Bone marrow (tissue), 2 donors: Measurements from ENCODE around the gene PCDHGC5.
A peak's percentile ranks its signal among the peaks of the same experiment; 100 is the strongest.

Experiments used
- DNase-seq, 2 donors: peaks; one replicate each; lab custom pipeline; 2025; lab: John Stamatoyannopoulos, UW

Gene PCDHGC5

DNA sequence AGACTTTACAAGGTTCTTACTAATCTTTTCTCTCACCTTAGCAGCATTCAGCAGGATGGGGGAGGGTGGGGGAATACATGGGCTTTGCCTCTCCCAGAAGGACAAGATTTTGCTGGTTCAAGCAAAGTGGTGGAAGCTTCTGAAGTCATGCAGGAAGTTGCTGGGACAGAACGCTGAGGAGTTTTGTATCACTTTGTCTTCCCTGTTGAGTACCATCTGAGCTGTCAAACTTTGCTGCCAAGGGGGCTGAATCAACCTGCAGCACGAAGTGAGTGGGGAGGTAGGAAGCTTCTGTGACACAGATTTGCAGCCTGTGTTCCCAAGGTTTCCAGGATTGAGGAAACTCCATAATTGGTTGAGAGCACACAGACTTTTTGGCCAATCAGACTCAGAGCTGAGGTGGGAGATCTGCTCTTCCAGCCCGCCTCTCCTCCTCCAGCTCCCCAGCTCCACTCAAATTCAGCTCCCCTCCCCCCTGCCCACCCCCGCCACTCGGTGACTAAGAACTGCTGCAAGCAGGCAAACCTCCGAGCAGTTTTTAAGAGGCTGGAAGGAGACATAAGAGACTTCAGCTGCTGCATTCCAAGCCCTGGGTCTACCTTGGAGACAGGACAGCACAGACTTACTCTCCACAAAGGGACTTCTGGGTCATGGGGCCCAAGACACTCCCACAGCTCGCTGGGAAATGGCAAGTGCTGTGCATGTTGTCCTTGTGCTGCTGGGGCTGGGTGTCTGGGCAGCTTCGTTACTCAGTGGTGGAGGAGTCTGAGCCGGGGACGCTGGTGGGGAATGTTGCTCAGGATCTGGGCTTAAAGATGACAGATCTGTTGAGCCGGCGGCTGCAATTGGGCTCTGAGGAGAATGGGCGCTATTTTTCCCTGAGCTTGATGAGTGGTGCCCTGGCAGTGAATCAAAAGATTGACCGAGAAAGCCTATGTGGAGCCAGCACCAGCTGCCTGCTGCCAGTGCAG lies at the start of gene PCDHGC5:
Gene PCDHGC5 (plus strand): TSS at position 491 of the 971 bp plus-strand sequence. CDS start 160 bp downstream, at position 651.
- no peak for DNase-seq

GRCh38 chr5:141439411-141440141 lies 49.3 kb upstream of the PCDHGC5 start:
- no peak for DNase-seq

DNA sequence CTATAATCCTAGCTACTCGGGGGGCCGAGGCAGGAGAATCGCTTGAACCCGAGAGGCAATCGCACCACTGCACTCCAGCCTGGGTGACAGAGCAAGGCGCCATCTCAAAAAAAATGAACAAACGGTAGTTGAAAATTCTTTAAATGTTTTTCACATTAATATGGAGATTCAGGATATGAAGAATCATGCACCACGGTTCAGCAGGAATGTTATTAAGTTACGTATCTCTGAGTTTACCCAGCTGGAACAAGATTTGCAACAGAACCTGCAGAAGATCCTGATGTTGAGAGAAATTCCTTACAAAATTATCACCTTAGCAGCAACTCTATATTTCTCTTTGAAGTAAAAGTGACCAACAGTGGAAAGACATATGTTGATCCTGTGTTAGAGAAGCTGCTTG lies 48.5 kb upstream of the PCDHGC5 start:
- DNase-seq = no peak

GRCh38 chr5:141441571-141442170 lies 47.2 kb upstream of the PCDHGC5 start:
- no peak for DNase-seq

GRCh38 chr5:141465351-141465750 lies 23.5 kb upstream of the PCDHGC5 start:
- DNase-seq = no peak

GRCh38 chr5:141475625-141476131 lies 13.2 kb upstream of the PCDHGC5 start, which contains the start of gene PCDHGC3:
TSS of gene PCDHGC3 (plus strand) at chr5:141475966. CDS start at chr5:141476117, 151 bp downstream.
- peak in 1 of 2 donors; percentile 26 for DNase-seq

GRCh38 chr5:141476132-141476911 lies 12.6 kb upstream of the PCDHGC5 start:
- no peak for DNase-seq

DNA sequence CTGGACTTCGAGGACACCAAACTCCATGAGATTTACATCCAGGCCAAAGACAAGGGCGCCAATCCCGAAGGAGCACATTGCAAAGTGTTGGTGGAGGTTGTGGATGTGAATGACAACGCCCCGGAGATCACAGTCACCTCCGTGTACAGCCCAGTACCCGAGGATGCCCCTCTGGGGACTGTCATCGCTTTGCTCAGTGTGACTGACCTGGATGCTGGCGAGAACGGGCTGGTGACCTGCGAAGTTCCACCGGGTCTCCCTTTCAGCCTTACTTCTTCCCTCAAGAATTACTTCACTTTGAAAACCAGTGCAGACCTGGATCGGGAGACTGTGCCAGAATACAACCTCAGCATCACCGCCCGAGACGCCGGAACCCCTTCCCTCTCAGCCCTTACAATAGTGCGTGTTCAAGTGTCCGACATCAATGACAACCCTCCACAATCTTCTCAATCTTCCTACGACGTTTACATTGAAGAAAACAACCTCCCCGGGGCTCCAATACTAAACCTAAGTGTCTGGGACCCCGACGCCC lies 11.8 kb upstream of the PCDHGC5 start:
- DNase-seq = no peak

GRCh38 chr5:141477815-141478214 lies 11.1 kb upstream of the PCDHGC5 start:
- no peak for DNase-seq

- DNase-seq = no peak
These were observed 10.4 kb upstream of the PCDHGC5 start for GRCh38 chr5:141478321-141478945.

DNA sequence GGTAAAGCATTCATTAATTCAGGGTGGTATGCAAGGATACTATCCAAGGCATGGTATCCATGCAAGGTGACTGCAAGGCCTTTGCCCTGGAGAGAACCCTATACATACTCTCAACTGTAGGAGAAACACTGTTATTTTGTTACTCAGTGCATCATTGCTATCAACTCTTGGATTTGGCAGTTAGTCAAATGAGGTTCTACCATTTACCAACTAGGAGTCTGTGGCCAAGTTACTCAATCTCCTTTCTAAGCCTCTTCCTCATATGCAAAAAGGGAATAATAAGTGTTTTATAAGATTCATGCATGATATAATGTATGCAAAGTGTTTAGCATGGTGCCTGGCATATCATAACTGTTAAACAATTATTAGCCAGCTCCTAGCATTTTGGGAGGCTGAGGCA lies 9.1 kb upstream of the PCDHGC5 start:
- no peak for DNase-seq

DNA sequence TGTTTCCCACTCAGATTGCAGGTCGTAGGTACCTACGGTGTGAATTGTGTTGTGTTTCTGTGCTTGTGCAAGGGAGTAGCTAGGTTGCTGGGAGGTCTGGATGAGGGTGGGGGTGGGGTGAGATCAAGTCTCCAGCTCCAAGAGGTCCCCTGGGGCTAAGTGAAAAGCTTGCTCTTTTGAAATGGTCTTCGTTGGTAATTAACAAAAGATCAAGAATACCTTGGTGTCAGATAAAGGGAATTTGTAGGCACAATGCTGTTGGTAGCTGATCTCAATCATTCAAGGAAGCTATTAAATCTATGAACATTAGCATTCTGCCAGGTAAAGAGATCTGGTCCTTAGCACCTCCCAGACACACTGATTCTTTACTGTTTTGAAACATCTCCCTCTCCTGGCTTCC lies 5.0 kb upstream of the PCDHGC5 start:
- DNase-seq = no peak

DNA sequence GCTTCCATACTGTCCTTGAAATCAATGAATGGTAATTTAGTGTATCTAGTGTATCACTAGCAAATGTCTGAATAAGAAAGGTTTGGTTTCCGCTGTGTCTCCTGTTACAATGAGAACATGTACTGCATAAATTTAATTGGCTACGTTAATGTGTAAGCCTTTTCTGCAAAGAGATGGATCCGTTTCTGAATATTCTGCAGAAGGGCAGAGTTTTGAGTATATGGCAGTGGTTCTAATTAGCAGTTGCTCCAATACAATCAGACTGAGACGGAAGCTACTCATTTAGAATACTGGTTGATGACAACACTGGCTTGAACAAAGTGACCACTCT lies 4.6 kb upstream of the PCDHGC5 start:
- DNase-seq = no peak

- DNase-seq = no peak
These were observed 4.1 kb upstream of the PCDHGC5 start, which contains the start of gene PCDHGC4 for GRCh38 chr5:141484641-141485311. TSS of gene PCDHGC4 (plus strand) at chr5:141485030. CDS start at chr5:141485174, 144 bp downstream.

DNA sequence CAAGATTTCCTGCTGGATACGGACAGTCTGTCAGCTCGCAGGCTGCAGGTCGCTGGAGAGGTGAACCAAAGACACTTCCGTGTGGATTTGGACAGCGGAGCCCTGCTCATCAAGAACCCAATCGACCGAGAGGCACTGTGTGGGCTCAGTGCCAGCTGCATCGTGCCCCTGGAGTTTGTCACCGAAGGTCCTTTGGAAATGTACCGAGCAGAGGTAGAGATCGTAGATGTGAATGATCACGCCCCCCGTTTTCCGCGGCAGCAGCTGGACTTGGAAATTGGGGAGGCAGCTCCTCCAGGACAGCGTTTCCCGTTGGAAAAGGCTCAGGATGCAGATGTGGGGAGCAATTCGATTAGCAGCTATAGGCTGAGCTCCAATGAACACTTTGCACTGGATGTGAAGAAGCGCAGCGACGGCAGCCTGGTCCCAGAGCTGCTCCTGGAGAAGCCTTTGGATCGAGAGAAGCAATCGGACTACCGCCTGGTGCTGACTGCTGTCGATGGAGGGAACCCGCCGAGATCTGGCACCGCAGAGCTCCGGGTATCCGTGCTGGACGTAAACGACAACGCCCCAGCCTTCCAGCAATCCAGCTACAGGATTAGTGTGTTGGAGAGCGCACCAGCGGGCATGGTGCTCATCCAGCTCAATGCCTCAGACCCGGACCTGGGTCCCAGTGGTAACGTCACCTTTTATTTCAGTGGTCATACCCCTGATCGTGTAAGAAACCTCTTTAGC lies 3.4 kb upstream of the PCDHGC5 start:
- DNase-seq = no peak

GRCh38 chr5:141486091-141486490 lies 2.8 kb upstream of the PCDHGC5 start:
- DNase-seq = no peak

GRCh38 chr5:141487131-141487530 lies 1.8 kb upstream of the PCDHGC5 start:
- no peak for DNase-seq

GRCh38 chr5:141489841-141490240 lies 960 bp downstream of the PCDHGC5 start:
- DNase-seq = no peak

DNA sequence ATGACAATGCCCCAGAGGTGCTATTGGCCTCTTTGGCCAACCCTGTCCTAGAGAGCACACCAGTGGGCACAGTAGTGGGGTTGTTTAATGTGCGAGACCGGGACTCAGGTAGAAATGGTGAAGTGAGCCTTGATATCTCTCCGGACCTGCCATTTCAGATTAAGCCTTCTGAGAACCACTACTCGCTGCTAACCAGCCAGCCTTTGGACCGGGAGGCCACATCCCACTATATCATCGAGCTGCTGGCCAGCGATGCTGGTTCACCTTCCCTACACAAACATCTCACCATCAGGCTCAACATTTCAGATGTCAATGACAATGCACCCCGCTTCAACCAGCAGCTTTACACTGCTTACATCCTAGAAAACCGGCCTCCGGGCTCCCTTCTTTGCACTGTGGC lies 1.4 kb downstream of the PCDHGC5 start:
- DNase-seq = no peak
